CD4-positive, alpha-beta T cell treated with Interleukin-4 for 1 hour (primary cell): ENCODE data around the gene MYO7B.

Source experiments
- DNase-seq, 2 donors: peaks; one replicate each; pipeline ENCODE4 v3.0.0-alpha.2; 2020 to 2022

Gene MYO7B

DNA sequence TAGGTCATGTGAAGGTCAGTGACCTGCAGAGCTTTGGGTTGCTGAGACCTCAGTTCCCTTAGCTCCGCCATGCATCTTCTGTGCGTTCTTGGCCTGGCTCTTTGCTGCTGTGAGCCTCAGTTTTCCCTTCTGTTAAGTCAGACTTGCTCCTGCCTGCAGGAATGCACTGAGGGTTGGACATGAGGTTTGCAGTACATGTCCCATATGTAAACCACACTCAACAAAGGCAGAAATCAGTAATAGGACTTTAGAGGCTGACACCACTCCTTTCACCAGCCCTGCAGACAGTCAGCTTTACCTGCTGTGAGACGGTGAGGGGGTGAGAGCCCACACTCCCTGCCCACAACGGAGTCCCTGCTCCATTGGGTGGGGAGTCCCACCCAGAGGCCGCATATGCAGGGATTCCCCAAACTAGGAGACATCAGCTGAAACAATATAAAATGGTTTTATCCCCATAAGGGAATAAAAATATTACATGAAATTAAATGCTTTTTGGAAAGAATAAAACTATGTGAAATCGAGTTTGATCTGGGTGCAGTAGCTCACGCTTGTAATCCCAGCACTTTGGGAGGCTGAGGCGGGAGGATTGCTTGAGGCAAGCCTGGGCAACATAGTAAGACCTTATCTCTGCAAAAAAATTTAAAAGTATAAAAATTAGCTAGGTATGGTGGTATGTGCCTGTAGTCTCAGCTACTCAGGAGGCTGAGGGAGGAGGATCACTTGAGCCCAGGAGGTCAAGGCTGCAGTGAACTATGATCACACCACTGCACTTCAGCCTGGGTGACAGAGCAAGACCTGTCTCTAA, 55.1 kb downstream of the MYO7B start:
- DNase-seq = no peak

GRCh38 chr2:127591221-127591923, 55.9 kb downstream of the MYO7B start:
- DNase-seq = peak; percentile 58 to 71

DNA sequence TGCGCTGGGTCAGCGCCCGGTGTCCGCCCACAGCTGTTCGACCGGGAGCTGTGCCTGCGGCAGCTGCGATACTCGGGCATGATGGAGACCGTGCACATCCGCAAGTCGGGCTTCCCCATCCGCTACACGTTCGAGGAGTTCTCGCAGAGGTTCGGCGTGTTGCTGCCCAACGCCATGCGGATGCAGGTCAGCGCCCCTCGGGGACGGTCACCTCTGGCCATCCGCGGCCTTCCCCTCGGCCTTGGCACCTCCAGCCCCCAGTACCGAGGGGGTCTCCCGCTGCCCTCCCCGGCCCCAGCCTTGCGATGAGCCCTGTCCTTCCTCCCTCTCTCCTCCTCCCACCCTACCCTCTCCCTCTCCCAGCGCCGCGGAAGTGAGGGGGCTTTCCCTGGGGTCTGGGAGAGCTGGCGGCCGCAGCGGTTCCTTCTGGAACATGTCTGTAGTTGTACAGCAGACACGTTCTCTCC, 57.3 kb downstream of the MYO7B start:
- DNase-seq = no peak

DNA sequence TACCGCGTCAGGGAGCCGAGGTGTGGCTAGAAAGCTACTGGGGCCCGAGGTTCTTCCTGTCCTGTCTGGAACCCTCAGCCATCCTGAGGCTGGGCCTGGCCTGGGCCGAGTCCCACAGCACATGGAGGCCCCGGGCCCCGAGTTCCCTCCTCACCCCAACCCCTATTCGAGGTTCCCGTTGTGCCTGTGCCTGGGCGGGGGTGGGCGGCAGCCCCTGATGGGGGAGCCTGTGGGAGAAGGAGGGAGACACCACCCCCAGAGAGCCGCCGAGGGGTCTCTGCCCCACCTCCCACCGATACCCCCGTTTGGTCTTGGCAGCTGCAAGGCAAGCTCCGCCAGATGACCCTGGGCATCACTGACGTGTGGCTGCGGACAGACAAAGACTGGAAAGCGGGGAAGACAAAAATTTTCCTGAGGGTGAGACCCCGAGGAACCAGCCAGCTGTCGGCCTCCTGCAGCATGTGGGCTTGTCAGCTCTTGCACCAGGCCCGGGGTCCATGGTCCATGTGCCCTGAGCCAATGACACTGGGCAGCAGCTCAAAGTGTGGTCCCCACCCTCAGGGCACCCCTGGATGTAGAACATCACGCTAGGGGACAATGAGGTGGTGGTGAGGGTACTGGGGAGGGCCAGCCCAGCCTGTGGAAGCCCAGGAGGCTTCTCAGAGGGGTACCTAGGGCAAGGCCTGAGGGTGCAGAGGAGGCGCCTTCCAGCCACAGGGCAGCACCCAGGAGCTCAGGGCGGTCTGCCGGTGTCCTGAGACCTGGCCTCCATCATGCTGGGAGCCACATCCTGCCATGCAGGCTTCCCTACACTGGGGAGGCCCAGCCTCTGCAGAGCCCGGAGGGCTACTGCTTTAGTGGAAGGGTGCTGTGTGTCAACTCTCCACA, 58.0 kb downstream of the MYO7B start:
- DNase-seq = no peak

GRCh38 chr2:127594116-127594591, 58.7 kb downstream of the MYO7B start:
- DNase-seq = no peak

GRCh38 chr2:127596311-127597045, 61.0 kb downstream of the MYO7B start:
- DNase-seq = no peak

DNA sequence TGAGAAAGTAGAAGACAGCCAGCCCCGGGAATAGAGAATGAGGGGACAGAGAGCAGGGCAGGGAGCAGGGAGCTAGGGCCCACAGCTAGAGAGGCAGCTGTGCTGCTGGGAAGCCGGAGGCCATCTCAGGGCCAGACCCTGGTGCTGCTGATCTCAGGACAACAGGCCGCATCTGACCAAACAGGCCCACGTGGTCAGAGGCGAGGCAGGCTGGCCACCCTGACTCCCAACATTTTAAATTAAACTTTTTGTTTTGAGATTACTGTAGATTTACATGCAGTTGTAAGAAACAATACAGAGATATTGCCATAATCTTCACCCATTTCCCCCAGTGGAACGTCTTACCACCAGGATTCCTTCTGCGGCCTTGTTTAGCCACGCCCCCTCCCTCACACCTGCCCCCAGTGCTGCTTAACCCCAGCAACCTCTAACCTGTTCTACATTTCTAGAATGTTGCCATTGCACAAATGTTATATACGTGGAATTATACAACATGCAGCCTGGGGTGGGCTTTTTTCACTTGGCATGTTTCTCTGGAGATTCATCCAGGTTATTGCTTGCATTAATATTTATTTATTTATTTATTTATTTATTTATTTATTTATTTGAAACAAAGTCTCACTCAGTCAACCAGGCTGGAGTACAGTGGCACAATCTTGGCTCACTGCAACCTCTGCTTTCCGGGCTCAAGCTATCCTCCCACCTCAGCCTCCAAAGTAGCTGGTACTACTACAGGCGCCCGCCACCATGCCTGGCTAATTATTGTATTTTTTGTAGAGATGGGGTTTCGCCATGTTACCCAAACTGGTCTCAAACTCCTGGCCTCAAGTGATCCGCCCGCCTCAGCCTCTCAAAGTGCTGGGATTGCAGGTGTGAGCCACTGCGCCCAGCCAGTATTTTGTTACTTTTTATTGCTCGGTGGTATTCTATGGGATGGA, 61.8 kb downstream of the MYO7B start:
- no peak for DNase-seq

DNA sequence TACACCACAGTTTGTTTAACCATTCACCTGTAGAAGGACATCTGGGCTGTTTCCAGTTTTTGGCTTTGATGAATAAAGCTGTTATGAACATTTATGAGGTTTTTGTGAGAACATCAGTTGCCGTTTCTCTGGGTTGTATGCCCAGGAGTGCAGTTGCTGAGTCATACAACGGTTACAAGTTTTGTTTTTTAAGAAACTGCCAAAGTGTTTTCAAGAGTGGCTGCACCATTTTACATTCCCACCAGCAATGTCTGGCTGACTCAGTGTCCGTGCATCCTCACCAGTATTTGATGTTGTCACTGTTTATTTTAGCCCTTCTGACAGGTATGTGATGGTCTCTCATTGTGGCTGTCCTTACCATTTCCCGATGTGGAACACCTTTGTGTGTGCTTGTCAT, 62.5 kb downstream of the MYO7B start:
- no peak for DNase-seq

DNA sequence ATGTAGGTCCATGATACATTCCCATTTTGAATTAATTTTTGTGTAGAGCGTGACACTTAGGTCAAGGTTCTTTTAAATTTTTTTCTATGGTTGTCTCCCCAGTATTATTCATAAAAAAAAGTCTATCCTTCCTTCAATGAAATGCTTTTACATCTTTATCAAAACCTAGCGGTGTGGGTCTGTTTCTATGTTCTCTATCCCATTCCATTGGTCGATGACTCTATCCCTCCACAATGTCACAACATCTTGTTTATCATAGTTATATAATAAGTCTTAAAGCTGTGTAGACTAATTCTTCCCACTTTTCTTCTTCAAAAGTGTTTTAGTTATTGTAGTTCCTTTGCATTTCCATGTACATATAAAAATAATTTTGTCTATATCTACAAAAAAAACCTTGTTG, 63.2 kb downstream of the MYO7B start:
- DNase-seq = no peak

GRCh38 chr2:127599211-127599610, 63.7 kb downstream of the MYO7B start:
- DNase-seq = no peak

GRCh38 chr2:127604986-127605385, 69.5 kb downstream of the MYO7B start:
- no peak for DNase-seq

DNA sequence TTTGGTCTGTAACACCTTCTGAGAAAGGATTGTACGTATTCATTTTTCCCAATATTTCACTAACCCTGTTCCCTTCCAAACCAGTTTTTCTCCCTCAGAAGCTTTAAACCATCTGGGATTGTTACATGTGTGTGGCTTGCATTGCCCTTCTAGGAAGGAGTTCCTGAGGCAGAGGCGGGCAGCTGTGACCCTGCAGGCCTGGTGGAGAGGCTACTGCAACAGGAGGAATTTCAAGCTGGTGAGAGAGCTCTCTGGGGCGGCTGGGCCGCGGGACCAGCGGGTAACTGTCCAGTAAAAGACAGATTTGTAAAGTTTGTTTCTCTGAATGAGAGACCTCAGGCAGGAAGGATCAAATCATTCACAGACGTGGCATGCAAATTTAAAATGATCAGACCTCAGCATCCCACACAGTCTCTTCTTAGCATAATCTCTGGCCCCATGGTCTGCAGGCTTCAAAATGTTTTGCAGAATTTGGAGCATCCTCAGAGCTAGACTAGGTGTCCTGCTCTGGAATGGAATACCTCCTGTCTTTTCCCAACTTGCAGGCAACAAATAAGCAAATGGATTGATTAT, 70.3 kb downstream of the MYO7B start:
- DNase-seq = no peak

DNA sequence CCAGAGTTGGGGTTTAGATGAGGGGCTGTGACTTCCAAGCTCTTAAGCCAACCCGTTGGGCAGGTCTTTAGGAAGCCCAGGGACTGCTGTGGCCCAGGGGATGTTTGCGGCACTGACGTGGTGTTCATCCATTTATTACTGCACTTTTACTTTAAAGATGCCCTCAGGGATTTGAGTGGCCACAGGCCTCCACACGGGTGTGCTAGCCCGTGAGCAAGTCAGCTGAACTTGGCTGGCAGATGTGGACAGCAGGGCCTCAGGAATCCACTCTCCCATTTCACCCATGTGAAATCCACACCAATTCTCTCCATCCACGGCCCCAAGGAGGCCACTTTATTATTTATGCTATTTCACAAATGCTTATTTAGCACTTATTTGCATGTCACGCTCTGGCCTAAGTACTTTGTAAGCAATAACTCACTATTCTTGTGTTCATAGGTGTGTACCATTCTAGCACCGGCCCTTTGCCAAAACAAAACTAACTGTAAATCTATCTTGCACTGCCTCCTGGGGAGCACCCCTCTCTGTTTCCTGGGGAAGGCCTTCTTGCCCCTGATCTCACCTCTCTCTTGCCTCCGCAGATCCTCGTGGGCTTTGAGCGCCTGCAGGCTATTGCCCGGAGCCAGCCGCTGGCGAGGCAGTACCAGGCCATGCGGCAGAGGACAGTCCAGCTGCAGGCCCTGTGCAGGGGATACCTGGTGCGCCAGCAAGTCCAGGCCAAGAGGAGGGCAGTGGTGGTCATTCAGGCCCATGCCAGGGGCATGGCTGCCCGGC, 71.3 kb downstream of the MYO7B start:
- DNase-seq = no peak

- DNase-seq = no peak
Observed at GRCh38 chr2:127607399-127607908, 72.0 kb downstream of the MYO7B start.

GRCh38 chr2:127608061-127609030, 72.9 kb downstream of the MYO7B start:
- no peak for DNase-seq

- DNase-seq = no peak
Observed at GRCh38 chr2:127609031-127609751, 73.7 kb downstream of the MYO7B start.

DNA sequence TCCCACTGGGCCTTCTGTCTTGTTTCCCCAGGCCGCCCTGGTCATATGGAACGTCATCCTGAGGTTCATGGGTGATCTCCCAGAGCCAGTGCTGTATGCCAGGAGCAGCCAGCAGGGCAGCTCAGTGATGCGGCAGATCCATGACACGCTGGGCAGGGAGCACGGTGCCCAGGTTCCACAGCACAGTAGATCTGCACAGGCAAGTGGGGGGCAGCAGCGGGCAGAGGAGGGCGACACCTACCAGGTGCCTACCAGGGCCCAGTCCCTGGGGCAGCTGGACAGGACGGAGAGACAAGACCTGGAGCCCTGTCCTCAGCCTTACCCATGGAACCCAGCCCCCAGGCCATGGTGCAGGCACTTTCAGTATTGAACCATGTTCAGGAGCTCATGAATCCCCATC, 74.3 kb downstream of the MYO7B start:
- DNase-seq = no peak

- DNase-seq = no peak
Observed at GRCh38 chr2:127610561-127610960, 75.1 kb downstream of the MYO7B start.
